WTC11 (cell line): ENCODE data around the gene ZNF423. TPM values are rescaled to one million over a fixed set of nuclear protein-coding genes. Genes with fewer than 3 reads are reported as not detected.

Experiments
- ATAC-seq: fragments of 200-7000 bp; cut with Tn5 transposase; 2 replicates; pipeline ENCODE4 v1.10.0; 2021; ENCODE audit warnings: mild to moderate bottlenecking, moderate library complexity
- CTCF ChIA-PET: fragments of 300-600 bp; sonication (Branson Sonifier 250); formaldehyde crosslinking; loops from one replicate; lab custom pipeline; 2021; ENCODE audit warnings: antibody characterized with exemption; lab: Charles Lee
- POLR2A ChIA-PET: fragments of 350-600 bp; sonication (Branson Sonifier 250); formaldehyde crosslinking; loops from one replicate; lab custom pipeline; 2021; ENCODE audit warnings: antibody characterized with exemption; lab: Charles Lee
- DNase-seq: peaks from one replicate; pipeline ENCODE4 v3.0.0; 2021; ENCODE audit warnings: low spot score
- H3K27ac Mint-ChIP-seq: 2 replicates; pipeline ENCODE4 v1.8.0; 2021; ENCODE audit warnings: mixed read lengths
- H3K27me3 Mint-ChIP-seq: 2 replicates; pipeline ENCODE4 v1.8.0; 2021; ENCODE audit warnings: low read depth, mild to moderate bottlenecking, moderate library complexity, mixed read lengths
- H3K36me3 Mint-ChIP-seq: 2 replicates; pipeline ENCODE4 v1.8.0; 2021; ENCODE audit warnings: mixed read lengths
- H3K4me1 Mint-ChIP-seq: 2 replicates; pipeline ENCODE4 v1.8.0; 2022; ENCODE audit warnings: mixed read lengths
- H3K4me3 Mint-ChIP-seq: 2 replicates; pipeline ENCODE4 v1.8.0; 2021; ENCODE audit warnings: mild to moderate bottlenecking, moderate library complexity, mixed read lengths
- H3K9me3 Mint-ChIP-seq: 2 replicates; pipeline ENCODE4 v1.8.0; 2021; ENCODE audit warnings: mixed read lengths
- CBFB ChIP-seq: sonication (generic); formaldehyde crosslinking; IDR thresholded peaks from 2 replicates; pipeline ENCODE4 v1.8.1; 2022; ENCODE audit warnings: mild to moderate bottlenecking, low read depth, missing genetic modification reagents
- GABPB1 ChIP-seq: sonication (generic); formaldehyde crosslinking; IDR thresholded peaks from 2 replicates; pipeline ENCODE4 v1.8.1; 2023; ENCODE audit warnings: mild to moderate bottlenecking, missing genetic modification reagents
- HMGA2 ChIP-seq: fragments of 250-450 bp; sonication (Bioruptor Pico); IDR thresholded peaks from 2 replicates; pipeline ENCODE4 v1.4.0; 2021; ENCODE audit warnings: mild to moderate bottlenecking, moderate library complexity
- IRF2 ChIP-seq: sonication (generic); formaldehyde crosslinking; IDR thresholded peaks from 2 replicates; pipeline ENCODE4 v1.8.0; 2022; ENCODE audit warnings: low read depth, missing genetic modification reagents, borderline replicate concordance
- KAT7 ChIP-seq: sonication (generic); formaldehyde crosslinking; IDR thresholded peaks from 2 replicates; pipeline ENCODE4 v1.8.1; 2023; ENCODE audit warnings: missing genetic modification reagents, mild to moderate bottlenecking, borderline replicate concordance
- MXD4 ChIP-seq: fragments of 250-450 bp; sonication (Bioruptor Pico); IDR thresholded peaks from 2 replicates; pipeline ENCODE4 v1.8.0; 2021; ENCODE audit warnings: mild to moderate bottlenecking, moderate library complexity, borderline replicate concordance
- NFYB ChIP-seq: sonication (generic); formaldehyde crosslinking; conservative IDR thresholded peaks from 2 replicates; pipeline ENCODE4 v1.8.0; 2022; ENCODE audit warnings: low read depth, missing genetic modification reagents
- NR1H2 ChIP-seq: sonication (generic); formaldehyde crosslinking; IDR thresholded peaks from 2 replicates; pipeline ENCODE4 v1.9.0; 2021; ENCODE audit warnings: mild to moderate bottlenecking, moderate library complexity, missing genetic modification reagents
- NR2C2 ChIP-seq: sonication (generic); formaldehyde crosslinking; IDR thresholded peaks from 2 replicates; pipeline ENCODE4 v1.8.0; 2022; ENCODE audit warnings: mild to moderate bottlenecking, missing genetic modification reagents
- NR3C1 ChIP-seq: sonication (generic); formaldehyde crosslinking; conservative IDR thresholded peaks from 2 replicates; pipeline ENCODE4 v1.8.1; 2023; ENCODE audit warnings: low read depth, mild to moderate bottlenecking, missing genetic modification reagents
- PRRX2 ChIP-seq: fragments of 250-450 bp; sonication (Bioruptor Pico); IDR thresholded peaks from 2 replicates; pipeline ENCODE4 v1.8.0; 2021; ENCODE audit warnings: mild to moderate bottlenecking
- SMAD3 ChIP-seq: sonication (generic); formaldehyde crosslinking; IDR thresholded peaks from 2 replicates; pipeline ENCODE4 v1.8.0; 2022; ENCODE audit warnings: missing genetic modification reagents, mild to moderate bottlenecking, borderline replicate concordance
- TEAD4 ChIP-seq: sonication (generic); formaldehyde crosslinking; IDR thresholded peaks from 2 replicates; pipeline ENCODE4 v1.8.0; 2022; ENCODE audit warnings: mild to moderate bottlenecking, missing genetic modification reagents
- TP53 ChIP-seq: sonication (generic); formaldehyde crosslinking; IDR thresholded peaks from 2 replicates; pipeline ENCODE4 v1.8.1; 2023; ENCODE audit warnings: mild to moderate bottlenecking, missing genetic modification reagents
- ZBTB21 ChIP-seq: sonication (generic); formaldehyde crosslinking; IDR thresholded peaks from 2 replicates; pipeline ENCODE4 v1.8.1; 2023; ENCODE audit warnings: mild to moderate bottlenecking, missing genetic modification reagents, borderline replicate concordance
- ZNF121 ChIP-seq: sonication (generic); formaldehyde crosslinking; IDR thresholded peaks from 2 replicates; pipeline ENCODE4 v1.8.0; 2023; ENCODE audit warnings: missing genetic modification reagents
- ZNF232 ChIP-seq: sonication (generic); formaldehyde crosslinking; IDR thresholded peaks from 2 replicates; pipeline ENCODE4 v1.8.0; 2022; ENCODE audit warnings: mild to moderate bottlenecking, missing genetic modification reagents
- ZNF671 ChIP-seq: fragments of 250-450 bp; sonication (Bioruptor Pico); IDR thresholded peaks from 2 replicates; pipeline ENCODE4 v1.8.0; 2021; ENCODE audit warnings: mild to moderate bottlenecking
- total RNA-seq: library from RNA; stranded (reverse); gene quantifications from 3 replicates; pipeline ENCODE4 v1.2.3, GENCODE V29; 2021
- TF ChIP-seq, protein P1 (sequence below): sonication (generic); formaldehyde crosslinking; IDR thresholded peaks from 2 replicates; pipeline ENCODE4 v1.8.0; 2023; ENCODE audit warnings: missing genetic modification reagents
- TF ChIP-seq, protein P2 (sequence below): sonication (generic); formaldehyde crosslinking; IDR thresholded peaks from 2 replicates; pipeline ENCODE4 v1.8.0; 2022; ENCODE audit warnings: mild to moderate bottlenecking, missing genetic modification reagents
- TF ChIP-seq, protein P3 (sequence below): sonication (generic); formaldehyde crosslinking; IDR thresholded peaks from 2 replicates; pipeline ENCODE4 v1.8.0; 2022; ENCODE audit warnings: mild to moderate bottlenecking, missing genetic modification reagents
- TF ChIP-seq, protein P4 (sequence below): sonication (generic); formaldehyde crosslinking; IDR thresholded peaks from 2 replicates; pipeline ENCODE4 v1.8.1; 2023; ENCODE audit warnings: mild to moderate bottlenecking, missing genetic modification reagents
- TF ChIP-seq, protein P5 (sequence below): fragments of 250-450 bp; sonication (Bioruptor Pico); IDR thresholded peaks from 2 replicates; pipeline ENCODE4 v1.8.0; 2021; ENCODE audit warnings: mild to moderate bottlenecking
- TF ChIP-seq, protein P6 (sequence below): sonication (generic); formaldehyde crosslinking; IDR thresholded peaks from 2 replicates; pipeline ENCODE4 v1.8.1; 2023; ENCODE audit warnings: mild to moderate bottlenecking, missing genetic modification reagents, moderate library complexity

ZNF423 gene
- total RNA-seq, 1 experiment from 2014 or later, result 38.8 TPM

DNA sequence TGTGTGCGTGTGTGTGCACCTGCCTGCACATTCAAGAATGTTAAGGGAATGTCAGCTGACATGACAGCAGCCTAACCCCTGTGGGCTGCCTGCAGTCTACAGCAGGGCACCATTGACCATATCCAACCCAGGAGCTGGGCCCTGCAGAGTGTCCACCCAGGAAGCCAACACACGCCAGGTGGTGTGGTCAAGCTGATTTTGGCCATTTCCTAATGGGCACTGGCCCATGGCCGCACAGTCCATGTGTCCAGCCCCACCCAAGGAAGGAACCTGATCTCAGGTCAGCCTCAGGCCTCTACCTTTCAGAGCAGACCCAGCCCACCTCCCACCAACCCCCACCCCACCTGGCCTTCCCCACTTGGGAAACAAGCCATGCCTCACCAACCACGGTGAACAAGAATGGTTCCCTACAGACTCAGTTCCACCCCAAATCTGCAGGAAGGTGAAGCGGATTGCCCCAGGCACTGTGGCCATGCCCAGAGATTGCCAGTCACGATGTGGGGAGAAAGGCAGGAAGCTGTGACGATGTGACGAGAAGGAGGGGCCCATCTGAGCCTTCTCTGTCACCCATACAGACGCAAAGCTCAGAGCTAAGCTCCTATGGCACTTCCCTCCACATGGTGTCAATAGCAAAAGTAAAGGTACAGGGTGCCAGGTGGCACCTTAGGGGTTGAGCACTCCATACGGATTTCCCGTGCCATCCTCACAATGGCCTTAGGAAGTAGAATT is 77.5 kb downstream of the ZNF423 start:
- 0 out of 2 replicates have a peak overlapping the region, but pooled peaks have one; percentile 15 for H3K27ac Mint-ChIP-seq
- H3K4me3 Mint-ChIP-seq, result no peak overlapping the region
- peaks cover 4% of the 10 kb centered on the region; the same call in 1 of the 2 replicates for H3K9me3 Mint-ChIP-seq
- H3K27me3 Mint-ChIP-seq, result no peaks in the 10 kb centered on the region
- ATAC-seq (no peak), DNase-seq (no peak)
- TF ChIP-seq ZNF232 (CRISPR knock-in tag), result no peak
- TF ChIP-seq, protein P1, sequence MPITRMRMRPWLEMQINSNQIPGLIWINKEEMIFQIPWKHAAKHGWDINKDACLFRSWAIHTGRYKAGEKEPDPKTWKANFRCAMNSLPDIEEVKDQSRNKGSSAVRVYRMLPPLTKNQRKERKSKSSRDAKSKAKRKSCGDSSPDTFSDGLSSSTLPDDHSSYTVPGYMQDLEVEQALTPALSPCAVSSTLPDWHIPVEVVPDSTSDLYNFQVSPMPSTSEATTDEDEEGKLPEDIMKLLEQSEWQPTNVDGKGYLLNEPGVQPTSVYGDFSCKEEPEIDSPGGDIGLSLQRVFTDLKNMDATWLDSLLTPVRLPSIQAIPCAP (CRISPR knock-in tag), result no peak
- POLR2A ChIA-PET, result no interaction called here
- peaks cover 3% of the 10 kb centered on the region; the same call in 1 of the 2 replicates for H3K36me3 Mint-ChIP-seq
- CTCF ChIA-PET, result interaction anchor here (1.6 to 1.7 kb wide), 2 partner anchors 79 to 143 kb away, joined by 3 to 6 read pairs; no protein-coding TSS in a partner anchor
- H3K4me1 Mint-ChIP-seq, result peaks cover 53% of the 10 kb centered on the region

DNA sequence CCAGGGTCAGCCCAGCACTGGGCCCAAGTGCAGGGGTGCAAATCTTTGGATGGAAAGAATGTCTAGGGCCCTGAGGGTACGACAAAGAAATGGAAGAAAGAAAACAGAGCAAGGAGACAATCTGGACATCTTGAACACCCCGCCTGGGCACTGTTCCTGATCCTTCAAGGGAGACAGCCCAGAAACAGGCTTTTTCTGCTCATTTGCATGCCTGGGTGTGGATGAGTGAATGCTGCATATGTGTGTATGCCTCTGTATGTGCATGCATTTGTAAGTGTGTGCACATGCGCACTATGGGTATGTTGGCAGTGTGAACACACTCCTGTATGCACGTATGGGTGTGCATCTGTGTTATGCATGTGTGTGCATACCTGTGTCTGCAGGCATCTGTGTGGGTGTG is 79.2 kb downstream of the ZNF423 start:
- no peak overlapping the region for H3K4me3 Mint-ChIP-seq

DNA sequence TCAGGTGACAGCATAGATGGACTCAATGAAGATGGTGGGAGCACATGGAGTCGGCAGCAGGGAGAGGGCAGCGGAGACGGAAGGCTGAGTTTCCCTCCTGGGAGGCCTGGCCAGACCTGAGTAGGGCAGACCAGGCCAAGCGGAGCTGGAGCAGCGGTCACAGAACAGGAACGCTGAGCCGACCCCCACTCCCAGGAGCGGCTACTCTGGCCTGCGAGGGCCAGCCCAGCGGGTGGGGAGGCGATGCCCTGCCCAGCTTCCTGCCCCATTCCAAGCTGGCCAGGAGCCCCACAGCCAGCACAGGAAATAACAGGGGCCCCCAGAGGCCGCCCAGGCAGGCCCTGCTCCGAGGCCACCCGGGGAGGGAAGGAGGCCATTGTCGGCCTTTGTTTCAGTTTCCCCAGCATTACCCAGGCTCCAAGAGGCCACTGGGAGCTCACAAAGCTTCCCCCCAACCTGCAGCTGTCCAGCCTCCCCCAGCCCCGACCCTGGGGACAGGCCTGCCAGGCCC is 79.8 kb downstream of the ZNF423 start:
- no peaks in the 10 kb centered on the region for H3K27me3 Mint-ChIP-seq
- H3K4me1 Mint-ChIP-seq, result peaks cover 52% of the 10 kb centered on the region
- CTCF ChIA-PET, result interaction anchor here (0.6 to 3.2 kb wide), 11 partner anchors 12 to 183 kb away, joined by 3 to 14 read pairs (median 4); partner anchors contain the start of gene ZNF423
- H3K36me3 Mint-ChIP-seq, result peaks cover 3% of the 10 kb centered on the region; the same call in 1 of the 2 replicates
- POLR2A ChIA-PET, result interaction anchor here (0.6 to 0.9 kb wide), 2 partner anchors 9 to 187 kb away, joined by 3 read pairs; no protein-coding TSS in a partner anchor
- peak overlapping the region; percentile 11; the same call in 1 of the 2 replicates for H3K4me3 Mint-ChIP-seq
- peak overlapping the region; percentile 97 for H3K27ac Mint-ChIP-seq
- DNase-seq (peak; percentile 76), ATAC-seq (peak; percentile 90)
- H3K9me3 Mint-ChIP-seq, result peaks cover 4% of the 10 kb centered on the region; the same call in 1 of the 2 replicates
- TF ChIP-seq, protein P2, sequence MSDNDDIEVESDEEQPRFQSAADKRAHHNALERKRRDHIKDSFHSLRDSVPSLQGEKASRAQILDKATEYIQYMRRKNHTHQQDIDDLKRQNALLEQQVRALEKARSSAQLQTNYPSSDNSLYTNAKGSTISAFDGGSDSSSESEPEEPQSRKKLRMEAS (CRISPR knock-in tag), result peak; percentile 72; the same call in 1 of the 2 replicates
- TF ChIP-seq CBFB (CRISPR knock-in tag) (no peak), NFYB (CRISPR knock-in tag) (no peak), IRF2 (CRISPR knock-in tag) (no peak), ZNF121 (CRISPR knock-in tag) (no peak; the same call in 1 of the 2 replicates), GABPB1 (CRISPR knock-in tag) (no peak), ZNF232 (CRISPR knock-in tag) (no peak), TP53 (CRISPR knock-in tag) (0 out of 2 replicates have a peak, but pooled peaks have one; percentile 9), MXD4 (CRISPR knock-in tag) (no peak), NR1H2 (no peak), NR2C2 (no peak), ZBTB21 (CRISPR knock-in tag) (no peak), SMAD3 (no peak), PRRX2 (no peak), NR3C1 (no peak), HMGA2 (CRISPR knock-in tag) (no peak), KAT7 (CRISPR knock-in tag) (no peak)
- TF ChIP-seq, protein P3, sequence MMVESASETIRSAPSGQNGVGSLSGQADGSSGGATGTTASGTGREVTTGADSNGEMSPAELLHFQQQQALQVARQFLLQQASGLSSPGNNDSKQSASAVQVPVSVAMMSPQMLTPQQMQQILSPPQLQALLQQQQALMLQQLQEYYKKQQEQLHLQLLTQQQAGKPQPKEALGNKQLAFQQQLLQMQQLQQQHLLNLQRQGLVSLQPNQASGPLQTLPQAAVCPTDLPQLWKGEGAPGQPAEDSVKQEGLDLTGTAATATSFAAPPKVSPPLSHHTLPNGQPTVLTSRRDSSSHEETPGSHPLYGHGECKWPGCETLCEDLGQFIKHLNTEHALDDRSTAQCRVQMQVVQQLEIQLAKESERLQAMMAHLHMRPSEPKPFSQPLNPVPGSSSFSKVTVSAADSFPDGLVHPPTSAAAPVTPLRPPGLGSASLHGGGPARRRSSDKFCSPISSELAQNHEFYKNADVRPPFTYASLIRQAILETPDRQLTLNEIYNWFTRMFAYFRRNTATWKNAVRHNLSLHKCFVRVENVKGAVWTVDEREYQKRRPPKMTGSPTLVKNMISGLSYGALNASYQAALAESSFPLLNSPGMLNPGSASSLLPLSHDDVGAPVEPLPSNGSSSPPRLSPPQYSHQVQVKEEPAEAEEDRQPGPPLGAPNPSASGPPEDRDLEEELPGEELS, result peak; percentile 71; the same call in 1 of the 2 replicates
- TF ChIP-seq, protein P4, sequence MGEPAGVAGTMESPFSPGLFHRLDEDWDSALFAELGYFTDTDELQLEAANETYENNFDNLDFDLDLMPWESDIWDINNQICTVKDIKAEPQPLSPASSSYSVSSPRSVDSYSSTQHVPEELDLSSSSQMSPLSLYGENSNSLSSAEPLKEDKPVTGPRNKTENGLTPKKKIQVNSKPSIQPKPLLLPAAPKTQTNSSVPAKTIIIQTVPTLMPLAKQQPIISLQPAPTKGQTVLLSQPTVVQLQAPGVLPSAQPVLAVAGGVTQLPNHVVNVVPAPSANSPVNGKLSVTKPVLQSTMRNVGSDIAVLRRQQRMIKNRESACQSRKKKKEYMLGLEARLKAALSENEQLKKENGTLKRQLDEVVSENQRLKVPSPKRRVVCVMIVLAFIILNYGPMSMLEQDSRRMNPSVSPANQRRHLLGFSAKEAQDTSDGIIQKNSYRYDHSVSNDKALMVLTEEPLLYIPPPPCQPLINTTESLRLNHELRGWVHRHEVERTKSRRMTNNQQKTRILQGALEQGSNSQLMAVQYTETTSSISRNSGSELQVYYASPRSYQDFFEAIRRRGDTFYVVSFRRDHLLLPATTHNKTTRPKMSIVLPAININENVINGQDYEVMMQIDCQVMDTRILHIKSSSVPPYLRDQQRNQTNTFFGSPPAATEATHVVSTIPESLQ (CRISPR knock-in tag), result no peak
- TF ChIP-seq, protein P5, sequence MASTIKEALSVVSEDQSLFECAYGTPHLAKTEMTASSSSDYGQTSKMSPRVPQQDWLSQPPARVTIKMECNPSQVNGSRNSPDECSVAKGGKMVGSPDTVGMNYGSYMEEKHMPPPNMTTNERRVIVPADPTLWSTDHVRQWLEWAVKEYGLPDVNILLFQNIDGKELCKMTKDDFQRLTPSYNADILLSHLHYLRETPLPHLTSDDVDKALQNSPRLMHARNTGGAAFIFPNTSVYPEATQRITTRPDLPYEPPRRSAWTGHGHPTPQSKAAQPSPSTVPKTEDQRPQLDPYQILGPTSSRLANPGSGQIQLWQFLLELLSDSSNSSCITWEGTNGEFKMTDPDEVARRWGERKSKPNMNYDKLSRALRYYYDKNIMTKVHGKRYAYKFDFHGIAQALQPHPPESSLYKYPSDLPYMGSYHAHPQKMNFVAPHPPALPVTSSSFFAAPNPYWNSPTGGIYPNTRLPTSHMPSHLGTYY, result no peak
- TF ChIP-seq, protein P6, sequence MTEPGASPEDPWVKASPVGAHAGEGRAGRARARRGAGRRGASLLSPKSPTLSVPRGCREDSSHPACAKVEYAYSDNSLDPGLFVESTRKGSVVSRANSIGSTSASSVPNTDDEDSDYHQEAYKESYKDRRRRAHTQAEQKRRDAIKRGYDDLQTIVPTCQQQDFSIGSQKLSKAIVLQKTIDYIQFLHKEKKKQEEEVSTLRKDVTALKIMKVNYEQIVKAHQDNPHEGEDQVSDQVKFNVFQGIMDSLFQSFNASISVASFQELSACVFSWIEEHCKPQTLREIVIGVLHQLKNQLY (CRISPR knock-in tag), result no peak

More for the DNA sequence above, 79.2 kb downstream of the ZNF423 start:
- H3K36me3 Mint-ChIP-seq, result peaks cover 3% of the 10 kb centered on the region; the same call in 1 of the 2 replicates
- ATAC-seq (no peak), DNase-seq (no peak)
- ChIA-PET CTCF (interaction anchor here (0.9 to 3.2 kb wide), 8 partner anchors 18 to 184 kb away, joined by 3 to 14 read pairs (median 5); partner anchors contain the start of gene ZNF423), POLR2A (interaction anchor here (0.9 kb wide), 1 partner anchor 188 kb away, joined by 3 read pairs; no protein-coding TSS in a partner anchor)
- H3K9me3 Mint-ChIP-seq, result peaks cover 4% of the 10 kb centered on the region; the same call in 1 of the 2 replicates
- H3K27ac Mint-ChIP-seq, result peak overlapping the region; percentile 97
- H3K4me1 Mint-ChIP-seq, result peaks cover 53% of the 10 kb centered on the region
- H3K27me3 Mint-ChIP-seq, result no peaks in the 10 kb centered on the region
- TF ChIP-seq TEAD4 (CRISPR knock-in tag), result no peak
- no peak for TF ChIP-seq ZNF671
- TF ChIP-seq ZNF121 (CRISPR knock-in tag), result peak; percentile 46; the same call in 1 of the 2 replicates
